Measurements from ENCODE around the gene MIEN1.

Gene MIEN1

GRCh38 chr17:39697961-39698360, 32.4 kb downstream of the MIEN1 start:
- no peak for TF ChIP-seq ZNF274 (IDR thresholded peaks at IDR 0.05; ENCODE audit: low read depth, low read length)
- H3K4me3 ChIP-seq (ENCODE audit: low read length): no peak overlapping the region

- H3K4me3 ChIP-seq (ENCODE audit: low read length): no peak overlapping the region
- no peak for TF ChIP-seq ZNF274 (IDR thresholded peaks at IDR 0.05; ENCODE audit: low read depth, low read length)
Observed at GRCh38 chr17:39696731-39697130, 33.6 kb downstream of the MIEN1 start.

GRCh38 chr17:39695089-39695474, 35.2 kb downstream of the MIEN1 start:
- no peak for TF ChIP-seq ZNF274 (IDR thresholded peaks at IDR 0.05; ENCODE audit: low read depth, low read length)
- no peak overlapping the region for H3K4me3 ChIP-seq (ENCODE audit: low read length)

GRCh38 chr17:39694593-39694992, 35.7 kb downstream of the MIEN1 start:
- no peak for TF ChIP-seq ZNF274 (IDR thresholded peaks at IDR 0.05; ENCODE audit: low read depth, low read length)

GRCh38 chr17:39688945-39689344, 41.4 kb downstream of the MIEN1 start:
- no peak for TF ChIP-seq ZNF274 (IDR thresholded peaks at IDR 0.05; ENCODE audit: low read depth, low read length)
- peak overlapping the region; percentile 88; the same call in 1 of the 2 replicates for H3K4me3 ChIP-seq (ENCODE audit: low read length)

More at GRCh38 chr17:39694593-39694992, 35.7 kb downstream of the MIEN1 start:
- no peak overlapping the region for H3K4me3 ChIP-seq (ENCODE audit: low read length)

GRCh38 chr17:39688475-39688835, 41.9 kb downstream of the MIEN1 start:
- TF ChIP-seq ZNF274 (IDR thresholded peaks at IDR 0.05; ENCODE audit: low read depth, low read length): no peak
- peak overlapping the region; percentile 88 for H3K4me3 ChIP-seq (ENCODE audit: low read length)

GRCh38 chr17:39687546-39688474, 42.5 kb downstream of the MIEN1 start, which contains the start of gene PGAP3:
Gene PGAP3 (minus strand): TSS chr17:39688057. CDS start chr17:39688014, 43 bp downstream.
- H3K4me3 ChIP-seq (ENCODE audit: low read length): peak within 1 kb of the TSS; percentile 88
- TF ChIP-seq ZNF274 (IDR thresholded peaks at IDR 0.05; ENCODE audit: low read depth, low read length): no peak

- peak overlapping the region; percentile 88 for H3K4me3 ChIP-seq (ENCODE audit: low read length)
- no peak for TF ChIP-seq ZNF274 (IDR thresholded peaks at IDR 0.05; ENCODE audit: low read depth, low read length)
Observed at GRCh38 chr17:39687101-39687545, 43.2 kb downstream of the MIEN1 start.

- TF ChIP-seq ZNF274 (IDR thresholded peaks at IDR 0.05; ENCODE audit: low read depth, low read length): no peak
- no peak overlapping the region for H3K4me3 ChIP-seq (ENCODE audit: low read length)
Observed at GRCh38 chr17:39684369-39685192, 45.8 kb downstream of the MIEN1 start.

- no peak overlapping the region for H3K4me3 ChIP-seq (ENCODE audit: low read length)
- TF ChIP-seq ZNF274 (IDR thresholded peaks at IDR 0.05; ENCODE audit: low read depth, low read length): no peak
Observed at GRCh38 chr17:39683295-39683939, 46.9 kb downstream of the MIEN1 start.

GRCh38 chr17:39679521-39680192, 50.7 kb downstream of the MIEN1 start:
- TF ChIP-seq ZNF274 (IDR thresholded peaks at IDR 0.05; ENCODE audit: low read depth, low read length): no peak
- no peak overlapping the region for H3K4me3 ChIP-seq (ENCODE audit: low read length)

Measured in GM08714 (cell line).